ENCODE data around the gene CCDC93.
"Not testable (repeated sequence)": the region's sequence is repeated elsewhere in the genome, so short reads cannot be mapped to it uniquely, and the experiment has no call there.

Gene CCDC93

DNA sequence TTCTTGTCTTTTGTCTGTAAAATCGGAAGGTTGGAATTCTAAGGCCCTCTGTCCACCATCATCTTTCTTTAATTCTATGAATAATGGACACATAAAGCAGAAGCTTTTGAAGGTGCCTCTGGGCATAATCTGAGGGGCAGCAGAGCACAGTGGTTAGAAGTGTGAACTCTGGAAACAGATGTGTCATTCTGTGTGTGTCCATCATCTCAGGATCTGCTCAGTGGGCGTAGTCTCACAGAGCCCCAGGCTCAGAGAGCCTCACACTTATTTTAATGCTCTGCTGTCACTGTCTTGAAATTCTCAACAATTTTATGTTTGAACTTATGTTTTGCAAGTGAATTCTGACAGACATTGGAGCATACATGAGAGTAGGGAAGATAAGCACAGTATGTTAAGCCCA lies 31.0 kb upstream of the CCDC93 start:
- no peak for DNase-seq (ENCODE audit: low read depth)

DNA sequence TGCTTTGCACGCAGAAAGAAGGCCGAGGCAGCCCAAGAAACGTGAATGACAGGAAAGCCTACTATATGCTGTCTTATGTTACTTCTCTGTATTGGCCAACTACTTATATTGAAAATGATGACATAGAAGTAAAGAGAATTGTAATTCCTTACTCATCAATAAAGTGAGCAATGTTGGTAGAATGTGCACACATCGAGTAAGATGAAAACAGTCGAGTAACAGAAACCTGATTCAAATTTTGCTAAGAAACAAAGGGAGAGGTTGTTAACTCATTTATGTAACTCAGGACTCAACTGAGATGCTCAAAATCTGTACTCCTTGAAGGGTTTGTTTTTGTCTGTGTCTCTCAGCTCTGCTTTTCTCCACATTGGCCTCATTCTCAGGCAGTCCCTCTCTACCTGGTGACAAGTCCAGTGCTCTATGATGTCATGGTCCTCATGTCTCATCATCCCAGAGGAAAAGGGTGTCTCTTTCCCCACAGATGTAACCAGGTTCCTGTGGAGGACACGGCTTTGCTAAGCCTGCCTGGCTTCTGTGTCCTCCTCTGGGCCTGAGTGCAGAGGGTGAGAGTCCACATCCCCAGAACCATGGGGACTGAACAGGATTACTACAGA lies 30.3 kb upstream of the CCDC93 start:
- no peak for DNase-seq (ENCODE audit: low read depth)

DNA sequence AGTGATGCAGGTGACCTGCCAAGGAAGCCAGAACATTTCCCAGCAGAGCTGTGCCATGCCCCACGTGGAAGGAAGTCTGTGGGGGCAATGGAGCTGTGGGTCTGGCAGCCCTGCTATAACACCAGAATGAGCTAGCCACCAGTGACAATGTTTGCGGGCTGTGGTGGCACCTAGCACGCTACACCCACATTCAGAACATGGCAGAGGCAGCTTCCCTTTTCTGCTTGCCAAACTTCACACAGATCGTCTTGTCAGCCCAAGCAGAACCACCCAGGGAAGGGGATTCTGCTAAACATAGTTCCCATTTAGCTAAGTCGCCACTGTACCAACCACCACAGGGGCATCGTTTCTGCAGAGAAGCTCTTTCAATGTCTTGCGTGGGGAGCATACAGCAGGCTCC lies 27.0 kb upstream of the CCDC93 start:
- DNase-seq (ENCODE audit: low read depth): no peak

DNA sequence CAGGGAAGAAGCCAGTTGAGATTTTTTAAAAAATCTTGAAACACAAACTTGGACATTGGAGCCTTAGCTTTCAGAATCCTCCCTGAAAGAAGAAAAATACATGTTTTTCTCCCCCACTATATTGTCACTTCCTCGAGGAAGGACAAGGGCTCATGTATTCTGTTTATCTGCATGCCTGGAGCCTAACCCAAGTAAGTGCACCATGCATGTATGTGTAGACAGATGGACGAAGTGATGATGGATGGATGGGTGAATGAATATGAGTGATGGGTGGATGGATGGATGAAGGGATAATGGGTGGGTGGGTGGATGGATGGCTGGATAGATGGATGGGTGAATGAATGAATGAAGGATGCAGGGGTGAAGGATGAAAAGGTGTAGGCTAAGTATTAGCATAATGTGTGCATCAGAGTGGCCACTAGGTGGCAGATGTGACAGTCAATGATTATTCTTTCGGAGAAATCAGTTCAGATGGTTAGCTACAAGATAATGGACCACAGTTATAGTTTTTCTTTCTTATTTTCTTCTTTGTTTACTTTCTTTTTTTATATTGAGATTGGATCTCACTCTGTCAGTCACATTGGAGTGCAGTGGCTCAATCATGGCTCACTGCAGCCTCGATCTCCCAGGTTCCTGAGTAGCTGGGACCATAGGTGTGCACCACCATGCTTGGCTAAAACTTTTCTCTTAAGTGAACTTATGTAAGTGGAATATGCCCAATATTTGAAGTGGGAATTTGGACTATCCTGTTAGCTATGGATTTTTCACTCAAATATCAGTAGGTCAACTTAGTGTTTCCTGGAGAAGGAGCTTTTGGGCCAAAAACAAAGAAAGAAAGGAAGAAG lies 18.5 kb upstream of the CCDC93 start:
- DNase-seq (ENCODE audit: low read depth): no peak

DNA sequence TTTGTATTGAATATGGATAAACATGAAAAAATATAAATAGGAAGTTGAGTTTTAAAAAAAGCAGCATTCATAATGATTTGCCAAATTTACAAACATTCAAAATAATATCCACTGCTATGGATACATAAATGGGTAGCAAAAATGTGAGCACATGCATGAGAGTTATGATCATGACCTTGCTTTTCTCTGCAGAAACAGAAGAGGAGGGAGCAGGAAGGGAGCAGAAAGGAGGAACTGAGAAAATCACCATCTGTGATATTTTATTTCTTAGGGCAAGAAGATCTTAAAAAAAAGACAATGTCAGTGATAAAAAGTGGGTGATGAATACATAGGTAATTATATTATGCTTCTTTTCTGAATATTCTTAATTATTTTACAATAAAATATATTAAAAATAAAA lies 17.7 kb upstream of the CCDC93 start:
- no peak for DNase-seq (ENCODE audit: low read depth)

DNA sequence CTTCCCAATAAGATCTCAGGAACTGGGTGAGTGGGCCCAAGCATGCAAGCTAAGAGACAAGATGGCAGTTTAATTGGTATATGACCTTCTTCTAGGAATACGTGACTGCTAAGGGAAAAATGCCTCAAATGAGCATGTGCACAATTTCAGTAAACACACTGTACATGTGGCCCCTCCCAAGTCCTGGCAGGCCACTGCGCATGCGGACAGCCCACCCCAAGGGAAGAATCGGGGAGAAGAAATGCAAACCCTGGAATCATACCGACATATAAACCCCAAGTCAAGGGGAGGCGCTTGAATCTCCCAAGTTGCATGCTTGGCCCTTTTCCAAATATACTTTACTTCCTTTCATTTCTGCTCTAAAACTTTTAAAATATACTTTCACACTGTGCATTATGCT lies 15.2 kb upstream of the CCDC93 start:
- DNase-seq (ENCODE audit: low read depth): no peak

DNA sequence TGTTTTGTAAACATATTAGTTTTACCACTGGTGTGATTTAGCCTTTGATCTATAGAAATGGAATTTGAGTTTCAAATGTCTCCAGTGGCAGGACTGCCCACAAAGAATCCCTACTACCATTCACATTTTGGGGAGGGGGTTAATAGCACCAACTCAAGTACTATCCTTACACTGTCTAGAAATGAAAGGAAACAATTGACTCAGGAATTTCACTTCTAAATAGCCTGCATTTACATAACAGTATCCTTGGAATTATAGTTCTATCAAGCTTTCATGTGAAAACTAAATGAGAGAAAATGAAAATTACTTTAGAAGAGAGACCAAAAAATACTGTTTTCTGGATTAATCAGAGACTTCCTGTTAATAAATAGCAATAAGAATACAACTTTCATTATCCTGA lies 7.5 kb upstream of the CCDC93 start:
- DNase-seq (ENCODE audit: low read depth): no peak

DNA sequence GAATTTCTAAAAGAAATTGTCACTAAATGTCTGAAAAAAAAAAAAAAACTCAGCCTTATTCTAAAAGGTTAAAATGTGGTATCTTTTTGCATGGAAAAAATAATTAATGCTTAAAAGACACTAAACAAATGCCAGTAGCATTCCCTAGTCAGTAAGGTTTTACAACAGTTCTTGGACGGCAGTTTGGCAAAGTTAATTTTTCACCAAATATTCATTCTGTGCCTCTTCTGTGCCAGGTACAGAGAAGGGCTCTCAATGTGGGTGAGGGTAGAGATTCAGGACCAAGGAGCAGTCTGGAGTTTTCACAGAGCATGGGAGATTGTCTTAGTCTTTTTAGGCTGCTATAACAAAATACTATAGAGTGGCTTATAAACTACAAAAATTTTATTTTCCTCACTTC lies 6.0 kb upstream of the CCDC93 start:
- DNase-seq (ENCODE audit: low read depth): no peak

DNA sequence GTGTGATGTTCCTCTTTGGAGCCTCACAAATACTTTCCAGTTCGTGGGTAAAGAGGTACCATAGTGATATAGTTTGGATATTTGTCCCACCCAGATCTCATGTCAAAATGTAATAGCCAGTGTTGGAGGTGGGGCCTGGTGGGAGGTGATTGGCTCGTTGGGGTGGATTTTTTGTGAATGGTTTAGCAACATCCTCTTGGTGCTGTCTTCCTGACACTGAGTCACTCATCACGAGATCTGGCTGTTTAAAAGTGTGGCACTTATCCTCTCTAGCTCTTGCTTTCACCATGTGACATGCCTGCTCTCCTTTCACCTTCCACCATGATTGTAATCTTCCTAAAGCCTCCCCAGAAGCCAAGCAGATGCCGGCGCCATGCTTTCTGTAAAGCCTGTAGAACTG lies 3.0 kb upstream of the CCDC93 start:
- DNase-seq (ENCODE audit: low read depth): no peak

DNA sequence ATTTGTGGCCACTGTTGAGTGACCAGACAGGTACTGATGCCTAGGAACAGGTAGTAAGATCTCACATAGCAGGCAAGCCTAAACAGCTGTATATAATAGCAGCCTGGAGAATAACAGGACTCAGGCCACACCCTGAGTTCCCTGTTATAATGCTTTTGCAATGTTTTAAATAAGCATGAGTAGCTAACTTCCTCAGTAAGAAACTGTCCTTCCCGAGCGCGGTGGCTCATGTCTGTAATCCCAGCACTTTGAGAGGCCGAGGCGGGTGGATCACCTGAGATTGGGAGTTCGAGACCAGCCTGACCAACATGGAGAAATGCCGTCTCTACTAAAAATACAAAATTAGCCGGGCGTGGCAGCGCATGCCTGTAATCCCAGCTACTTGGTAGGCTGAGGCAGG lies 1.9 kb upstream of the CCDC93 start:
- DNase-seq (ENCODE audit: low read depth): not testable (repeated sequence)

DNA sequence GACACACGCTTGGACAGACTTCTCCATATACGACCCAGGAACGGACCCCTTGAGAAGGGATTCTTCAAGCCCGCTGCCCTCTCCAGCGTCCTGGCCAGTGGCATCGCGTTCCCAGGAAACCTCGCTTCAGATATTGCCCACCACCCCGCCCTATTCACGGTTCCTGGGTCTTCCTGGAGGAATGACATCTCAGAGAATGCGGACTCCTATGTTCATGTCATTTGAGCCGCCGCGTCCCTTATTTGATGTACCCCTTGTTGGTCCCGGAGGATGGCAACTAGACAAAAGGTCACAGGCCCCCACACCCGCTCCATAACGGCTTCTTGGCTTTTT lies 588 bp upstream of the CCDC93 start:
- DNase-seq (ENCODE audit: low read depth): no peak

DNA sequence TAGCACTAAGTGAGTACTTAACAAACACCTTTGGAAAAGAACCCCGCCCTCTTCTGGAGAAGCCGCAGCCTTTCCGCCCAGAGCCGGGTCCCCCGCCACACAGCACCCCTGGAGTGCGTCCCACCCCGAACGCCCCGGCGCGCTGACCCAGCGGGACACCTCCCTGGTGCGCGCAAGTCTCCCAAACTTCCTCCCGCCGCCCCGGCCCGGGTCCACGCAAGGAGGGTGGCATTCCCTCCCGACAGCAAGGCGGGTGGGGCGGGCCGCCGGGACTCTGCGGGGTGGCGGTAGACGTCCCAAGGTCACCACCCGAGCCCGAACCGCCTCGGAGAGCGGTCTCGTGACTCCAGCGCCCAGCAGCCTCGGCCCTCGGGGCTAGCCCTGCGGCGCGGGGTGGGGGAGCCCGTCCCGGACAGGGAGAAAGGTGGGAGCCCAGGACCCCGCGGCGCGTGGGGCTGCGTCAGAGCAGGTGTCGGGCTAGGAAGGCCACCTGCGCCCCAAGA lies 598 bp downstream of the CCDC93 start:
- no peak for DNase-seq (ENCODE audit: low read depth)

DNA sequence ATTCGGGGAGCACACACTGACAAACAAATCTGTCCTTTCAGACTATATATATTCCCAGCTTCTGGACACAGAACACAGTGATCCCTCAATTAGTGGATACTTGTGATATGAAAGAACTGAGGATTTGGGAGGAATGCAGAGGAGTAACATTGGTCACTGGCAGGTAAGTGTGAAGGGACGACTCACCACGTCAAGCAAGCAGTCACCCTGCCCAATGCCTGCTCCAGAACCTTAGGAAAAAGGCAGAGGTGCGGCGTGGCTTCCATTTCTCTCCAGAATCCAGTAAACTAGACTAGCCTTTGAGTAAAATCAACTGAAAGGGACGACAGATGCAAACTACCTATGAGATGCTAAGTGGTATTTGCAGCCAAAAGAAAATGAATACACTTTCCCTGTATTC lies 1.1 kb downstream of the CCDC93 start:
- no peak for DNase-seq (ENCODE audit: low read depth)

DNA sequence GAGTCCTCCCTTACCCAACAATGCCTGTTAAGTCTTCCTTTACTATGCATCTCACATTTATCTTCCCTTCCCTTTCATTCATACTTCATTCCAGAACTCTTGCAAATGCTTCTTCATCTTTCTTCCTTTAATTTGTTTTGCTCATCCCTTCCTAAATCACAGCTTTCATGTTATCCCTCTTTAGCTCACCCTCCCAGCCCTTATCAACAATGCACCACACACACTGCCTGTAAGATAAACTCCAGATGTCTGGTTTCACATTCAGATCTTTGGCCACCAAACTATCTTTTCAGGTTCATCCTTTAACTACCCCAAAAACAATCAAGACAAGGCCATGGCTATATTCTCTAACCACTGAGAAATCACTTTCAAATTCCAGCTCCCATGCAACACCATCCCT lies 3.4 kb downstream of the CCDC93 start:
- no peak for DNase-seq (ENCODE audit: low read depth)

DNA sequence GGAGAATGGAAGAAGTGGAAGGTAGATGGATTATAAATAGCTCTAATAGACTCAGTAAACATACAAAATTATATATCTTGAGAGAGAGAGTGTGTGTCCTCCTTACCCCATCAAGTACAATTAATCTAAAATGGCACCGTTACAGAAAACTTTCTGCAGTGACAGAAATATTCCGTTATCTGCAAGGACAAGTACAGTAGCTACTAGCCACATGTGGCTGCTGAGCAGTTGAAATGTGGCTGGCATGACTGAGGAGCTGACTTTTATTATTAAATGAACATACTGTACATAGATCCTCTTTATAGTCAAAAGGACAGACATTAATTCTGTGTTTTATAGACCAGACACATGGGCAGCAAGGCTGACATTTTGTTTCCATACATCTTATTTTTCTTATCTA lies 7.0 kb downstream of the CCDC93 start:
- DNase-seq (ENCODE audit: low read depth): no peak

DNA sequence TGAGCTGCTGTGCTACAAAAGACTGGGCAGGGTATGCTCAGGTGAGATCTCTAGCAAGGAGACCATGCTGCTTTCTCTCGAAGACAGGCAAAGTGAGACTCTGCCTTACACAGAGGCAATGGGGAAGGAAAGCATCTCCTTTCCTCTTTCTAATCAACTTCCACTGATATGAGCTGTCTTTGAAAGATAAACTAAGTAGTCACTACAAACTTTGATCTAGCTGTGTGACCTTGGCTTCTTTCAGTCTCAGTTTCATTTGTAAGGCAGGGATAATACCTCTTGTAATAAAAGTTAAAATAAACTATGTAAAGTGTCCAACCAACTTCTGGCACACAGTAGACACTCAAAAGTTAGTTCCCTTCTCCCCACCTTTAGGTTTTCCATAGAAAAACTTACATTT lies 7.5 kb downstream of the CCDC93 start:
- DNase-seq (ENCODE audit: low read depth): no peak

DNA sequence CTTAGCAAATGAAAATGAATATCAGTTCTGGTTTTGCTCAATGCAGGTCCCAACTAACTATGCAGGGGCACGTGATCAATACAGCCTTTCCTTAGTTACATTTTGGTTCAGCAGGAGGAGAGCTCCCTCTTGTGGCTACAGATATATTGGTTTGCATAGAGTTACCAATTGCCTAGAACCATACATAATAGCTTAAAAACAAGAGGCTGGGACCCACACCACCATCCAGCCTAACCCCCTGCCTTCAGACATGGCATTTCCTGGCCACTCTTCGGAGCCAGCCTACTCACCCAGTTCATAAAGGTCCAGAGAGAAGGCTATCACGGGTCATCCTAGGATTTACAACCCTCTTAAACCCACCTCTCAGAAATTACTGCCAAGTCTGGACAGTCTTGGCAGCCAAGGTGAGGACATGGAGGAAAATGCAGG lies 10.5 kb downstream of the CCDC93 start:
- peak; percentile 63 for DNase-seq (ENCODE audit: low read depth)

DNA sequence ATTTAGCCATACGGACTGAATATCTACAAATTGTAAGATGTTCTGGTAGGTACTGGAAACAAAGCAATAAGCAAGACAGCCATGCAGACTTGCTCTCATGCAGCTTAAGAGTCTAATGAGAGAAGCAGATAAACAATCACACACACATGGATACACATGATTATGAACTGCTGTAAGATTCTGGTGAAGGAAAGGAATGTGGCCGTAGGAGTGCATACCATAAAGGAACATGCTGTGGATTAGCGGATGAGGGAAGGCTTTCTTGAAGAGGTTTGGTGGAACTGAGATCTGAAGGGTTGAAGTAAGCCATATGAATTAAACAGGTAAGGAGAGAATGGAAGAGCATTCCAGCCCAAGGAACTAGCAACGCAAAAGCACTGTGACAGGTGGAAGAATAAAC lies 13.8 kb downstream of the CCDC93 start:
- DNase-seq (ENCODE audit: low read depth): no peak

DNA sequence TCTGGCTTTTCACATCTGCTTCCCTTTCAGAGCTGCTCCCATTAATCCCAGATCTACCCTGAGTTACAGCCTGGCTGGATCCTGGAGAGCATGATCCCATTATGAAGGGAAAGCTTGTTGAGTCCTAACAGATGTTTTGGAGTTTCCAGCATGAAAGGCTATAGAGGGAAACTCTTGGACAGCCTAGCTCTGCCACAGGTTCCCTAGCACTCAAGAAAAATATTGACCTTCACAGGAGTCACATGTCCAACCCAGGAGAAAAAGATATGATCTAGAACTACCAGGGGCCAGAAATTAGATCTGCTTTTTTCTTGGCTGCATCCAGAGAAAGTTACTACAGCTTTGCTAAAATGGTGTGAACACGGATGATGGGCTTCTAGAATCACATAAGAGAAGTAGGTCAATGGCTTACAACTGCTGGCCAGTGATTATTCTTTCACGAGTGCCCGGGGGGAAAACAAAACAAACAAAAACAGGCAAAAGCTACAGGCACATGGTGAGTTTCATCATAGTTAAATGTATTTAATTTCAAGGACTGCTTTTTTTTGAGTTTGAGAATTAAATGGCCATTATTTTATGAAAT lies 15.9 kb downstream of the CCDC93 start:
- DNase-seq (ENCODE audit: low read depth): no peak

DNA sequence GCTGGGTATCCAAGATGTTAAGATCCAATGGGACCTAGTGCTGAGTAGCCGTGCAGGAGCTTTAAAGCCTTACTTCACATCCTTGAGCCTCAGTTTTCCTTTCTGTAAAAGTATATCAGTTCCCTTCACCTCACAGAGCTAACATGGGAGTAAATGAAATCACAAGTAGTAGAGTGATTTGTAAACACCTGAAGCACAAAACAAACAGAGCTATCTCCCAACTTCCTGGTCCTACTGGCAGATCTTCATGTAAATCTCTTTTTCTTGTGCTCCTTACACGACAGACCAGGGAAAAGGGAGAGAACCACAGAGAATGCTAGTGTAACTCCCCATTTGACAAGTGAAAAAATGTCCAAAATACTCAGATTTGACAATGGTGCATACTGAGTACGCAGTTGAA lies 17.3 kb downstream of the CCDC93 start:
- DNase-seq (ENCODE audit: low read depth): no peak

DNA sequence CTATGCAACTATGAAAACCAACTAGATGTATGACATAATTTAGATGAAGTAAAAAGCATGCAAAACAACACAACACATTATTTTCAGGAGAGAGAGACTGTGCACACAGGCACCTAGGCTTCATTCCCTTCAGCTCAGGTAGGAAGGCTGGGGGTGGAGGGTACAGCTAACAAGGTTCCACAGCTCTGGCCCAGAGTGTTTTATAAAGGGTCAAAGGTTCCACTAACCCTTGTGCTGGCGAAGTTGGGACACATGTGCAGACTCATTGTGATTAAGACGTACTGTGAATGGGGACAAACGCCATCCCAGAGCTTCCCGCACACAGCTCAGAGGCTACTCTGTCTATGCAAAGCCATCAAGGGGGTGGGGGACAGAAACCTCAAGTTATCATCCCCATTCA lies 19.1 kb downstream of the CCDC93 start:
- DNase-seq (ENCODE audit: low read depth): no peak

DNA sequence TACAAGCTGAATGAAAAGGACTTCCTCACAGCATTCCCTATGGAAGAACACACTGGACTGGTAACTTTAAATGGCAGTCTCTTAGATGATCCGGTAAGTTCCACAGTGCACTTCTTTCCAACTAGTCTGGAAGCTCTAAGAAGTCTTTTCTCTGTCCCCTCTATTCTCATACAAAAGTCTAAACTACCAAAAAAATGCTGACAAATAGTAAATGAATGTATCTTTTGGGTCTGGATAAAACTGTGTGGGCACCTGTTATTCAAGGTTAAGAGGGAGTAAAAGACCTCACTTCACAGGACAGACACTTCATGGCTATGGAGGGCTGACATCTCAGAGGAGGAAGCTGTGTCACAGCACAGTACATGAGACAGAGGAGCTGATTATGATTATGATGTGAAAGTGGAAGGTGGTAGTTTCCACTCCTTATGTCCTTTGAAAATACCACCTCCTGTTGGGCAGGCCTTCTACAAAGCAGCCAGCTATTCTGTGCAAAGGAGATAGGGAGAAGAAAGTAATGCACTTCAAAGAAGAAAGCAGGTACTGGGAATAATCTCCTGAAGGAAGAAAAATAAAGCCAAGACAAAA lies 23.9 kb downstream of the CCDC93 start:
- no peak for DNase-seq (ENCODE audit: low read depth)

DNA sequence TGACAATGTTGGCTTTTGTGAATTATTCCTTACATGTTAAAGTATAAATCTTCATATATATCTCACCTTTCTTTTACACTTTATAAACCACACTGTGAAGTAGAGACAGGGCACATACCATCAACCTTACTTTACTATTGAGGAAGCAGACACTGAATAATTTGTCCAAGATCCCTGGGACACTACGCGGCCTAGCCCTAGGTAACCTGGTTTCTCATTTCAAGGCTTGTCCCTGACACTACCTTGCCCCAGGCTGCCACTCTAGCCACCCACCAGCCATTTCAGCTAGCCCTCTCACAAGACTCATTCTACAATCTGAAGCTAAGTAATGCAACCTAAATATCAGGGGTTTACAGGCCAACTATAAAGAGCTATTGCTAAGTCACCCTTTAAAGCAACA lies 26.7 kb downstream of the CCDC93 start:
- DNase-seq (ENCODE audit: low read depth): no peak

Measured in HS-27A (cell line).